Trophoblast cell (in vitro differentiated cells and primary cell): ENCODE results near the gene PIP5K1B.
A peak's percentile ranks its signal among the peaks of the same experiment; 100 is the strongest.

Experiments
- DNase-seq, 2 donors: peaks; one replicate each; pipeline ENCODE4 v3.0.0-alpha.2; 2016
- H2AFZ ChIP-seq: 2 replicates; pipeline ENCODE4 v1.6.1; 2013; ENCODE audit warnings: low read length, moderate library complexity, mild to moderate bottlenecking; ENCODE audit not compliant: insufficient read depth, poor library complexity
- H2AK5ac ChIP-seq: 2 replicates; pipeline ENCODE4 v1.6.1; 2013; ENCODE audit warnings: mild to moderate bottlenecking, low read length
- H2BK120ac ChIP-seq: 2 replicates; pipeline ENCODE4 v1.6.1; 2013; ENCODE audit warnings: low read length, mild to moderate bottlenecking, moderate library complexity; ENCODE audit not compliant: insufficient read depth, poor library complexity
- H2BK12ac ChIP-seq: 2 replicates; pipeline ENCODE4 v1.6.1; 2013; ENCODE audit warnings: mild to moderate bottlenecking, low read length, moderate library complexity
- H2BK5ac ChIP-seq: 2 replicates; pipeline ENCODE4 v1.6.1; 2013; ENCODE audit warnings: low read length, low read depth, moderate library complexity, mild to moderate bottlenecking; ENCODE audit not compliant: poor library complexity
- H3K14ac ChIP-seq: 2 replicates; pipeline ENCODE4 v1.6.1; 2013; ENCODE audit warnings: mild to moderate bottlenecking, low read length
- H3K18ac ChIP-seq: 2 replicates; pipeline ENCODE4 v1.6.1; 2013; ENCODE audit warnings: mild to moderate bottlenecking, low read length
- H3K23ac ChIP-seq: 2 replicates; pipeline ENCODE4 v1.6.1; 2013; ENCODE audit warnings: low read length
- H3K27ac ChIP-seq: 2 replicates; pipeline ENCODE4 v1.5.1; 2013; ENCODE audit warnings: low read depth, mild to moderate bottlenecking, inconsistent platforms, low read length, moderate library complexity
- H3K27me3 ChIP-seq: 2 replicates; pipeline ENCODE4 v1.6.1; 2013; ENCODE audit warnings: inconsistent platforms, mild to moderate bottlenecking, low read length, moderate library complexity; ENCODE audit not compliant: insufficient read depth
- H3K36me3 ChIP-seq, 2 experiments: 1 replicate in 1 of 2; 2 replicates in 1 of 2; pipeline ENCODE4 v1.6.1; 2013; ENCODE audit warnings: low read length in 2 of 2, mild to moderate bottlenecking in 2 of 2, moderate library complexity in 1 of 2; ENCODE audit not compliant: insufficient read depth in 2 of 2, control insufficient read depth in 1 of 2
- H3K4ac ChIP-seq: 2 replicates; pipeline ENCODE4 v1.6.1; 2013; ENCODE audit warnings: low read depth, mild to moderate bottlenecking, low read length, moderate library complexity
- H3K4me1 ChIP-seq, 2 experiments: 1 replicate in 1 of 2; 2 replicates in 1 of 2; pipeline ENCODE4 v1.6.1; 2013; ENCODE audit warnings: low read length in 2 of 2, mild to moderate bottlenecking in 2 of 2, moderate library complexity in 1 of 2; ENCODE audit not compliant: insufficient read depth in 2 of 2, control insufficient read depth in 1 of 2
- H3K4me2 ChIP-seq: 2 replicates; pipeline ENCODE4 v1.6.1; 2013; ENCODE audit warnings: inconsistent platforms, mild to moderate bottlenecking, low read length, moderate library complexity
- H3K4me3 ChIP-seq: 2 replicates; pipeline ENCODE4 v1.5.1; 2013; ENCODE audit warnings: mild to moderate bottlenecking, low read depth, low read length, inconsistent platforms
- H3K79me1 ChIP-seq: one replicate; pipeline ENCODE4 v1.6.1; 2013; ENCODE audit warnings: low read length
- H3K79me2 ChIP-seq: 2 replicates; pipeline ENCODE4 v1.6.1; 2013; ENCODE audit warnings: low read length, mild to moderate bottlenecking; ENCODE audit not compliant: control insufficient read depth, insufficient read depth, poor library complexity
- H3K9ac ChIP-seq: 2 replicates; pipeline ENCODE4 v1.6.1; 2013; ENCODE audit warnings: mild to moderate bottlenecking, low read length
- H3K9me3 ChIP-seq: 2 replicates; pipeline ENCODE4 v1.6.1; 2013; ENCODE audit warnings: low read depth, mild to moderate bottlenecking, control low read depth, inconsistent platforms, low read length; ENCODE audit not compliant: insufficient read depth
- H4K12ac ChIP-seq: 2 replicates; pipeline ENCODE4 v1.6.1; 2013; ENCODE audit warnings: low read depth, mild to moderate bottlenecking, low read length, moderate library complexity
- H4K8ac ChIP-seq: 2 replicates; pipeline ENCODE4 v1.6.1; 2013; ENCODE audit warnings: low read depth, mild to moderate bottlenecking, low read length, moderate library complexity
- H4K91ac ChIP-seq: one replicate; pipeline ENCODE4 v1.6.1; 2013; ENCODE audit warnings: low read depth, mild to moderate bottlenecking, low read length, moderate library complexity
- WGBS: extraction: QIAGEN DNeasy Blood & Tissue Kit; methylation state at CpG from one replicate; pipeline ENCODE4 v1.1.7; 2013; ENCODE audit warnings: missing lambda C conversion rate; ENCODE audit not compliant: insufficient read length, insufficient coverage; ENCODE audit errors: extremely low coverage; 5-methylcytosine and 5-hydroxymethylcytosine counted together

PIP5K1B gene

GRCh38 chr9:68763104-68763503 is 58.1 kb downstream of the PIP5K1B start:
- no peaks in the 10 kb centered on the region for H3K4me1 ChIP-seq
- no peak overlapping the region for H2BK12ac ChIP-seq
- no peak overlapping the region for H4K8ac ChIP-seq
- DNase-seq, result no peak
- H3K27ac ChIP-seq, result no peak overlapping the region
- H3K4me3 ChIP-seq, result no peak overlapping the region
- WGBS, result no CpG with 5 or more reads among the region's 3 CpGs
- H3K79me2 ChIP-seq, result no peaks in the 10 kb centered on the region
- no peaks in the 10 kb centered on the region for H3K27me3 ChIP-seq
- no peak overlapping the region for H3K23ac ChIP-seq
- H2BK5ac ChIP-seq, result no peak overlapping the region
- no peaks in the 10 kb centered on the region for H3K36me3 ChIP-seq
- H4K12ac ChIP-seq, result no peak overlapping the region
- H2AK5ac ChIP-seq, result no peak overlapping the region
- no peak overlapping the region for H4K91ac ChIP-seq
- H3K9ac ChIP-seq, result no peak overlapping the region
- H3K18ac ChIP-seq, result no peak overlapping the region
- no peak overlapping the region for H3K4ac ChIP-seq
- no peaks in the 10 kb centered on the region for H3K9me3 ChIP-seq
- H3K14ac ChIP-seq, result no peak overlapping the region
- no peaks in the 10 kb centered on the region for H3K79me1 ChIP-seq
- H2BK120ac ChIP-seq, result no peak overlapping the region
- no peak overlapping the region for H3K4me2 ChIP-seq
- H2AFZ ChIP-seq, result no peak overlapping the region

GRCh38 chr9:68768619-68769018 is 63.6 kb downstream of the PIP5K1B start:
- no peak overlapping the region for H4K8ac ChIP-seq
- no peak overlapping the region for H4K91ac ChIP-seq
- H3K4me2 ChIP-seq, result no peak overlapping the region
- no peaks in the 10 kb centered on the region for H3K79me1 ChIP-seq
- H3K4me3 ChIP-seq, result no peak overlapping the region
- H3K27ac ChIP-seq, result no peak overlapping the region
- no peak overlapping the region for H2BK120ac ChIP-seq
- no peak overlapping the region for H2BK12ac ChIP-seq
- H2AFZ ChIP-seq, result no peak overlapping the region
- H3K79me2 ChIP-seq, result no peaks in the 10 kb centered on the region
- H2BK5ac ChIP-seq, result no peak overlapping the region
- no peak for DNase-seq
- no peaks in the 10 kb centered on the region for H3K9me3 ChIP-seq
- H3K36me3 ChIP-seq, result no peaks in the 10 kb centered on the region
- peaks cover 0 to 4% of the 10 kb centered on the region in 2 experiments for H3K4me1 ChIP-seq
- H2AK5ac ChIP-seq, result no peak overlapping the region
- no peak overlapping the region for H4K12ac ChIP-seq
- no peak overlapping the region for H3K18ac ChIP-seq
- no CpG with 5 or more reads among the region's 3 CpGs for WGBS
- no peaks in the 10 kb centered on the region for H3K27me3 ChIP-seq
- H3K14ac ChIP-seq, result no peak overlapping the region
- no peak overlapping the region for H3K9ac ChIP-seq
- H3K23ac ChIP-seq, result no peak overlapping the region
- no peak overlapping the region for H3K4ac ChIP-seq

GRCh38 chr9:68769852-68770251 is 64.8 kb downstream of the PIP5K1B start:
- Histone ChIP-seq H2BK12ac (no peak overlapping the region), H3K79me1 (no peaks in the 10 kb centered on the region), H3K4ac (no peak overlapping the region), H3K4me3 (no peak overlapping the region), H2AFZ (no peak overlapping the region), H2BK120ac (no peak overlapping the region), H3K18ac (no peak overlapping the region), H3K14ac (no peak overlapping the region), H4K91ac (no peak overlapping the region), H3K23ac (no peak overlapping the region), H4K8ac (no peak overlapping the region), H3K27ac (no peak overlapping the region), H3K9me3 (no peaks in the 10 kb centered on the region), H2AK5ac (no peak overlapping the region), H3K4me1 (peaks cover 0 to 4% of the 10 kb centered on the region in 2 experiments), H4K12ac (no peak overlapping the region), H3K27me3 (no peaks in the 10 kb centered on the region), H3K36me3 (no peaks in the 10 kb centered on the region), H3K4me2 (no peak overlapping the region), H3K9ac (no peak overlapping the region), H3K79me2 (no peaks in the 10 kb centered on the region), H2BK5ac (no peak overlapping the region)
- no CpG with 5 or more reads among the region's 5 CpGs for WGBS
- peak in 1 of 2 donors; percentile 2 for DNase-seq

GRCh38 chr9:68771376-68771775 is 66.3 kb downstream of the PIP5K1B start:
- peaks cover 0 to 4% of the 10 kb centered on the region in 2 experiments for H3K4me1 ChIP-seq
- no peak overlapping the region for H3K23ac ChIP-seq
- no peak overlapping the region for H3K4me2 ChIP-seq
- no peaks in the 10 kb centered on the region for H3K36me3 ChIP-seq
- no peak overlapping the region for H3K18ac ChIP-seq
- no peaks in the 10 kb centered on the region for H3K9me3 ChIP-seq
- WGBS, result no CpG with 5 or more reads among the region's 1 CpG
- H3K27me3 ChIP-seq, result no peaks in the 10 kb centered on the region
- no peak overlapping the region for H2BK120ac ChIP-seq
- H3K14ac ChIP-seq, result no peak overlapping the region
- H3K4me3 ChIP-seq, result no peak overlapping the region
- no peak overlapping the region for H4K12ac ChIP-seq
- H2AFZ ChIP-seq, result no peak overlapping the region
- no peak overlapping the region for H3K27ac ChIP-seq
- H4K8ac ChIP-seq, result no peak overlapping the region
- H3K79me2 ChIP-seq, result no peaks in the 10 kb centered on the region
- no peak overlapping the region for H2AK5ac ChIP-seq
- no peaks in the 10 kb centered on the region for H3K79me1 ChIP-seq
- H2BK5ac ChIP-seq, result no peak overlapping the region
- peak; percentile 75 to 91 for DNase-seq
- H3K9ac ChIP-seq, result no peak overlapping the region
- H2BK12ac ChIP-seq, result no peak overlapping the region
- H4K91ac ChIP-seq, result no peak overlapping the region
- H3K4ac ChIP-seq, result no peak overlapping the region
